Measurements from ENCODE around the gene PLA2G4C.
"Not testable (repeated sequence)": the region's sequence is repeated elsewhere in the genome, so short reads cannot be mapped to it uniquely, and the experiment has no call there.

The PLA2G4C gene

GRCh38 chr19:48111280-48111679 is 663 bp upstream of the PLA2G4C start:
- DNase-seq (ENCODE audit: low read depth in 1 of 2, low spot score in 1 of 2): no peak

GRCh38 chr19:48108997-48109782 is 1.4 kb downstream of the PLA2G4C start:
- DNase-seq (ENCODE audit: low read depth in 1 of 2, low spot score in 1 of 2): no peak

GRCh38 chr19:48103922-48104321 is 6.7 kb downstream of the PLA2G4C start:
- DNase-seq (ENCODE audit: low read depth in 1 of 2, low spot score in 1 of 2): no peak

- peak in 1 of 2 donors; percentile 12 for DNase-seq (ENCODE audit: low read depth in 1 of 2, low spot score in 1 of 2)
Measured at GRCh38 chr19:48102870-48103751, 7.5 kb downstream of the PLA2G4C start.

- DNase-seq (ENCODE audit: low read depth in 1 of 2, low spot score in 1 of 2): no peak
Measured at GRCh38 chr19:48095612-48096175, 14.9 kb downstream of the PLA2G4C start.

GRCh38 chr19:48094855-48095203 is 15.8 kb downstream of the PLA2G4C start:
- DNase-seq (ENCODE audit: low read depth in 1 of 2, low spot score in 1 of 2): no peak

GRCh38 chr19:48094129-48094854 is 16.3 kb downstream of the PLA2G4C start:
- no peak for DNase-seq (ENCODE audit: low read depth in 1 of 2, low spot score in 1 of 2)

GRCh38 chr19:48091111-48091718 is 19.4 kb downstream of the PLA2G4C start:
- DNase-seq (ENCODE audit: low read depth in 1 of 2, low spot score in 1 of 2): not testable (repeated sequence)

- DNase-seq (ENCODE audit: low read depth in 1 of 2, low spot score in 1 of 2): no peak
Measured at GRCh38 chr19:48090281-48090802, 20.3 kb downstream of the PLA2G4C start.

GRCh38 chr19:48088991-48089390 is 21.6 kb downstream of the PLA2G4C start:
- not testable (repeated sequence) for DNase-seq (ENCODE audit: low read depth in 1 of 2, low spot score in 1 of 2)

GRCh38 chr19:48085904-48086864 is 24.4 kb downstream of the PLA2G4C start:
- DNase-seq (ENCODE audit: low read depth in 1 of 2, low spot score in 1 of 2): no peak

GRCh38 chr19:48085076-48085475 is 25.5 kb downstream of the PLA2G4C start:
- DNase-seq (ENCODE audit: low read depth in 1 of 2, low spot score in 1 of 2): no peak

GRCh38 chr19:48081106-48081505 is 29.5 kb downstream of the PLA2G4C start:
- no peak for DNase-seq (ENCODE audit: low read depth in 1 of 2, low spot score in 1 of 2)

- DNase-seq (ENCODE audit: low read depth in 1 of 2, low spot score in 1 of 2): not testable (repeated sequence)
Measured at GRCh38 chr19:48070177-48070769, 40.3 kb downstream of the PLA2G4C start.

- no peak for DNase-seq (ENCODE audit: low read depth in 1 of 2, low spot score in 1 of 2)
Measured at GRCh38 chr19:48069435-48069834, 41.2 kb downstream of the PLA2G4C start.

- DNase-seq (ENCODE audit: low read depth in 1 of 2, low spot score in 1 of 2): no peak
Measured at GRCh38 chr19:48064509-48064908, 46.1 kb downstream of the PLA2G4C start.

GRCh38 chr19:48061401-48062344 is 48.9 kb downstream of the PLA2G4C start:
- no peak for DNase-seq (ENCODE audit: low read depth in 1 of 2, low spot score in 1 of 2)

- no peak for DNase-seq (ENCODE audit: low read depth in 1 of 2, low spot score in 1 of 2)
Measured at GRCh38 chr19:48060381-48060780, 50.2 kb downstream of the PLA2G4C start.

All from activated CD4-positive, alpha-beta T cell treated with anti-CD3 and anti-CD28 coated beads, Interleukin-2, amount 50 U/mL, for 24 hours (primary cell).